HL-60 (cell line): ENCODE results near the gene RBM5.

Experiments used
- DNase-seq, 2 experiments: peaks; one replicate each; pipeline ENCODE4 v3.0.0-alpha.2; 2010 to 2020; ENCODE audit warnings: low read depth in 1 of 2, low spot score in 1 of 2
- H3K27ac ChIP-seq: fragments of 250-450 bp; sonication (Bioruptor Pico); replicated peaks from 2 replicates; pipeline ENCODE4 v1.5.1; 2020; ENCODE audit warnings: mild to moderate bottlenecking, moderate library complexity
- H3K27me3 ChIP-seq: fragments of 250-450 bp; sonication (Bioruptor Pico); 2 replicates; pipeline ENCODE4 v1.5.1; 2021; ENCODE audit warnings: mild to moderate bottlenecking, moderate library complexity; ENCODE audit not compliant: insufficient read depth, poor library complexity, severe bottlenecking
- H3K4me3 ChIP-seq: replicated peaks from 2 replicates; pipeline ENCODE4 v1.5.1; 2011; ENCODE audit warnings: mild to moderate bottlenecking, control low read depth, low read length; ENCODE audit not compliant: insufficient read depth
- GABPA ChIP-seq: IDR thresholded peaks from 2 replicates; pipeline ENCODE4 v1.6.1; 2012; ENCODE audit warnings: low read depth
- POLR2AphosphoS5 ChIP-seq: IDR thresholded peaks from 2 replicates; pipeline ENCODE4 v1.6.1; 2012; ENCODE audit warnings: low read depth
- SPI1 ChIP-seq: IDR thresholded peaks from 2 replicates; pipeline ENCODE4 v1.6.1; 2012; ENCODE audit warnings: low read depth, mild to moderate bottlenecking, borderline replicate concordance
- TF ChIP-seq, protein P1 (sequence below): IDR thresholded peaks from one replicate; pipeline ENCODE4 v1.5.1; 2011; ENCODE audit warnings: low read length, control low read depth, inconsistent platforms; ENCODE audit not compliant: insufficient read depth
- TF ChIP-seq, protein P2 (sequence below): IDR thresholded peaks from 2 replicates; pipeline ENCODE4 v1.6.1; 2012; ENCODE audit warnings: low read depth; ENCODE audit not compliant: insufficient replicate concordance

RBM5 gene

DNA sequence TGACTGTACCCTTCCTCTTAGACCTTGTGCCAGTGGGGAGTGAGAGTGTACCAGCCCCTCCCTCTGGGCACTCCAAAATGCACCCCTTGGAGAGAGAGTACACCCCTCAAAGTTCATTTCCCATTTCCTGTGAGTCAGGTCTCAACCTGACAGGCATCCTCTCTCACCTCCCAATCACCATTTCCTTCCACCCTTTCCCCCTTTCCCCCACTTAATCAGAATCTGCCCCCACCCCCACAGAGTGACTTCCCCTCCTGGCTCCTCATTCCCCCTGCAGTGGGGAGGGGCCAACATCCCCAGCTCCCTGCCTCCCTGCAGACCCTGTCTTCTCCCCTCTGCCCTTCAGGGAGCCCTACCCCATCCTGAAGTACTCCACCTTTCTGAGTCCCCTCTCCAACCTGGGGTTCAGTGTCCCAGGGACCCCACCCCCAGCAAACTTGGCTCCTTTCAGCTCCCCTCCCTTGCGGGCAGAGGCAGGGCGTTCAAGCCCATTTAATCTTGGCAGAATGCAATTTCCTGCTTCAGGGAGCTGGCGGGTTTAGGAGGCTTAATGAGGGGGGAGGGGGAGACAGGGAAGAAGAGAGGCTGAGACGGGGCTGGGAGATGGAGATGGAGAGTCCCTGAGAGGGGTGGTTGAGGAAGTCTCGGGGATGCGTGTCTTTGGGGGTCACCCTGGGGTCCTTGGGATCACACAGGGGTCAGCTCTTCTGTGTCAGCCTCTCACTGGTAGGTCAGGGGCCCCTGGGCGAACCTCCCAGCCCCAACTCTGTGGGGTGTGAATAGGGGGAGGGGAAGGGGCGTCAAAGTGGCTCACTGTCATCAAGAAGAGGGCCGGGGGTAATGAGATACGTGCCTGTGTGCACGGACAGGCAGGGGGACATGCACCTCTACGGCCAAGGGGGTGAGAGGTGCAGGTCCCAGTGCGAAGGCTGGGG is 49.8 kb downstream of the RBM5 start:
- Histone ChIP-seq H3K4me3 (no peak overlapping the region), H3K27ac (no peak overlapping the region), H3K27me3 (no peaks in the 10 kb centered on the region)
- TF ChIP-seq POLR2AphosphoS5 (no peak), SPI1 (no peak)
- TF ChIP-seq, protein P1, sequence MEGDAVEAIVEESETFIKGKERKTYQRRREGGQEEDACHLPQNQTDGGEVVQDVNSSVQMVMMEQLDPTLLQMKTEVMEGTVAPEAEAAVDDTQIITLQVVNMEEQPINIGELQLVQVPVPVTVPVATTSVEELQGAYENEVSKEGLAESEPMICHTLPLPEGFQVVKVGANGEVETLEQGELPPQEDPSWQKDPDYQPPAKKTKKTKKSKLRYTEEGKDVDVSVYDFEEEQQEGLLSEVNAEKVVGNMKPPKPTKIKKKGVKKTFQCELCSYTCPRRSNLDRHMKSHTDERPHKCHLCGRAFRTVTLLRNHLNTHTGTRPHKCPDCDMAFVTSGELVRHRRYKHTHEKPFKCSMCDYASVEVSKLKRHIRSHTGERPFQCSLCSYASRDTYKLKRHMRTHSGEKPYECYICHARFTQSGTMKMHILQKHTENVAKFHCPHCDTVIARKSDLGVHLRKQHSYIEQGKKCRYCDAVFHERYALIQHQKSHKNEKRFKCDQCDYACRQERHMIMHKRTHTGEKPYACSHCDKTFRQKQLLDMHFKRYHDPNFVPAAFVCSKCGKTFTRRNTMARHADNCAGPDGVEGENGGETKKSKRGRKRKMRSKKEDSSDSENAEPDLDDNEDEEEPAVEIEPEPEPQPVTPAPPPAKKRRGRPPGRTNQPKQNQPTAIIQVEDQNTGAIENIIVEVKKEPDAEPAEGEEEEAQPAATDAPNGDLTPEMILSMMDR, result no peak
- TF ChIP-seq, protein P2, sequence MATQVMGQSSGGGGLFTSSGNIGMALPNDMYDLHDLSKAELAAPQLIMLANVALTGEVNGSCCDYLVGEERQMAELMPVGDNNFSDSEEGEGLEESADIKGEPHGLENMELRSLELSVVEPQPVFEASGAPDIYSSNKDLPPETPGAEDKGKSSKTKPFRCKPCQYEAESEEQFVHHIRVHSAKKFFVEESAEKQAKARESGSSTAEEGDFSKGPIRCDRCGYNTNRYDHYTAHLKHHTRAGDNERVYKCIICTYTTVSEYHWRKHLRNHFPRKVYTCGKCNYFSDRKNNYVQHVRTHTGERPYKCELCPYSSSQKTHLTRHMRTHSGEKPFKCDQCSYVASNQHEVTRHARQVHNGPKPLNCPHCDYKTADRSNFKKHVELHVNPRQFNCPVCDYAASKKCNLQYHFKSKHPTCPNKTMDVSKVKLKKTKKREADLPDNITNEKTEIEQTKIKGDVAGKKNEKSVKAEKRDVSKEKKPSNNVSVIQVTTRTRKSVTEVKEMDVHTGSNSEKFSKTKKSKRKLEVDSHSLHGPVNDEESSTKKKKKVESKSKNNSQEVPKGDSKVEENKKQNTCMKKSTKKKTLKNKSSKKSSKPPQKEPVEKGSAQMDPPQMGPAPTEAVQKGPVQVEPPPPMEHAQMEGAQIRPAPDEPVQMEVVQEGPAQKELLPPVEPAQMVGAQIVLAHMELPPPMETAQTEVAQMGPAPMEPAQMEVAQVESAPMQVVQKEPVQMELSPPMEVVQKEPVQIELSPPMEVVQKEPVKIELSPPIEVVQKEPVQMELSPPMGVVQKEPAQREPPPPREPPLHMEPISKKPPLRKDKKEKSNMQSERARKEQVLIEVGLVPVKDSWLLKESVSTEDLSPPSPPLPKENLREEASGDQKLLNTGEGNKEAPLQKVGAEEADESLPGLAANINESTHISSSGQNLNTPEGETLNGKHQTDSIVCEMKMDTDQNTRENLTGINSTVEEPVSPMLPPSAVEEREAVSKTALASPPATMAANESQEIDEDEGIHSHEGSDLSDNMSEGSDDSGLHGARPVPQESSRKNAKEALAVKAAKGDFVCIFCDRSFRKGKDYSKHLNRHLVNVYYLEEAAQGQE, result no peak
- no peak for DNase-seq

- H3K27ac ChIP-seq, result no peak overlapping the region
- no peak overlapping the region for H3K4me3 ChIP-seq
These were observed 50.6 kb downstream of the RBM5 start for GRCh38 chr3:50139308-50139707.

DNA sequence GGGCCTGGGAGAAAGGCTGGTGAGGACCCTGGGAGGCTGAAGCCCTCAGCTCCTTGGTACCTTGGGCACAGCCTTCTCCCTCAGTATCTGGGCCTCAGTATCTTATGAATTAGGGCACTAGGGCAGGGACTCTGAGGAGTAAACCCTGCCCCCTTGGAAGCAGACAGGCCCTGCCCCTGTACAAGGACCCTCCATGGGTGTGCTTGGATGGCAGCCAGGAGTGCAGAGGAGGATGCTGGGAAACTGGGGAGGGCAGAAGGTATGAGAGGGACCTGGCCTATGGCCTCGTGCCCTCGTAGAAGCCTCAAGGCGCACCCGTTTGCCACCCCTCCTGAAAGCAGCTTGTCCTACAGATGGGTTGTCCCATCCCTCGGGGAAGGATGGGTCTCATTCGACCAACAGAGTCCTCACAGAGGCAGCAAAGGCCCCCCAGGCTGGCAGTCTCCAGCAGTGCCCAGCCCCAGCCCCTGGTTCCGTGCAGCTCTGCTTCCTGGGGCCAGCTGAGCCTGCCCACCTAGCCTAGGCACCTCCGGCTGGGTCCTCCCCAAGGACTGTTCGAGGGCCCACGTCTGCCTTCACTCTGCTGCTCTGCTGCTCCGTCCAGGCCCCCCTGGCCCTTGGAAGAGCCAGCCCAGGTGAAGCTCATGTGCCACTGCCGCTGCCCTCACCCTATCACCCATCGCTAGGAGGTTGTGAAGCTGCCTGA is 51.2 kb downstream of the RBM5 start:
- TF ChIP-seq SPI1 (no peak), GABPA (no peak), POLR2AphosphoS5 (no peak)
- TF ChIP-seq, protein P2, result no peak
- TF ChIP-seq, protein P1, result no peak
- Histone ChIP-seq H3K27ac (no peak overlapping the region), H3K4me3 (no peak overlapping the region), H3K27me3 (no peaks in the 10 kb centered on the region)
- DNase-seq, result no peak

More at GRCh38 chr3:50139308-50139707, 50.6 kb downstream of the RBM5 start:
- no peaks in the 10 kb centered on the region for H3K27me3 ChIP-seq
- no peak for DNase-seq
- TF ChIP-seq SPI1 (no peak), POLR2AphosphoS5 (no peak), GABPA (no peak)
- TF ChIP-seq, protein P2, result no peak
- TF ChIP-seq, protein P1, result no peak
